ENCODE data around the gene TMIGD1. TPM values are rescaled to one million over a fixed set of nuclear protein-coding genes. Genes with fewer than 3 reads are reported as not detected.

TMIGD1 gene
- total and polyA plus RNA-seq, 2 of the 13 experiments (the other 11 are each of a cell fraction or from before 2014, with no cell fraction given) = not detected

DNA sequence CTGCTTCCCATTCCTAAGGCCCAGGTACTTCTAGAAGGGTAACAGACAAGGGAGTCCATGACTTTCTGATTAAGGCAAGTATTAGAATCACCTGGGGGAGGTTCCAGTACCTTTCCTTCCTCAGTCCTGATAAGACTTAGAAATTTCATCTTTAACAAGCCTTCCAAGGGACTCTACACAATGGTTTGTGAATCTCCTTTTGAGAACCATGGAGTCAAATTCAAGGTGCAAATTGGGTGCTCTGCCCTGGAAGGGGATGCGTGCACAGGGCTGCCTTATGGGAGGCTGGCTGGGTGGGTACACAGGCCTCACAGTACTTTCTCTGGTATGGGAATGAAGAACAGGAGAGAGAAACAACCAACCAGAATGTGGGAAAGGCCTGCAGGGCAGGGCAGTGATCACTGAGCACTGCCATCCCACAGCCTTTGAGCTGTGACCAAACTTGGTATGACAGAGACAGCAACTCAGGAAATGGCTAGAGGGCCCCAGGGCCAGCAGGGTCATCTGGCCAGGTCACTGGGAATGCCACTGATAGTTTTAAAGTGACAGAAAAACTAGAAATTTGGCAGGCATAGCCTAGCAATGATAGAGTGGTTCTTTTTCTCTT lies 3.6 kb upstream of the TMIGD1 start (continued):
- TF ChIP-seq, protein P1, sequence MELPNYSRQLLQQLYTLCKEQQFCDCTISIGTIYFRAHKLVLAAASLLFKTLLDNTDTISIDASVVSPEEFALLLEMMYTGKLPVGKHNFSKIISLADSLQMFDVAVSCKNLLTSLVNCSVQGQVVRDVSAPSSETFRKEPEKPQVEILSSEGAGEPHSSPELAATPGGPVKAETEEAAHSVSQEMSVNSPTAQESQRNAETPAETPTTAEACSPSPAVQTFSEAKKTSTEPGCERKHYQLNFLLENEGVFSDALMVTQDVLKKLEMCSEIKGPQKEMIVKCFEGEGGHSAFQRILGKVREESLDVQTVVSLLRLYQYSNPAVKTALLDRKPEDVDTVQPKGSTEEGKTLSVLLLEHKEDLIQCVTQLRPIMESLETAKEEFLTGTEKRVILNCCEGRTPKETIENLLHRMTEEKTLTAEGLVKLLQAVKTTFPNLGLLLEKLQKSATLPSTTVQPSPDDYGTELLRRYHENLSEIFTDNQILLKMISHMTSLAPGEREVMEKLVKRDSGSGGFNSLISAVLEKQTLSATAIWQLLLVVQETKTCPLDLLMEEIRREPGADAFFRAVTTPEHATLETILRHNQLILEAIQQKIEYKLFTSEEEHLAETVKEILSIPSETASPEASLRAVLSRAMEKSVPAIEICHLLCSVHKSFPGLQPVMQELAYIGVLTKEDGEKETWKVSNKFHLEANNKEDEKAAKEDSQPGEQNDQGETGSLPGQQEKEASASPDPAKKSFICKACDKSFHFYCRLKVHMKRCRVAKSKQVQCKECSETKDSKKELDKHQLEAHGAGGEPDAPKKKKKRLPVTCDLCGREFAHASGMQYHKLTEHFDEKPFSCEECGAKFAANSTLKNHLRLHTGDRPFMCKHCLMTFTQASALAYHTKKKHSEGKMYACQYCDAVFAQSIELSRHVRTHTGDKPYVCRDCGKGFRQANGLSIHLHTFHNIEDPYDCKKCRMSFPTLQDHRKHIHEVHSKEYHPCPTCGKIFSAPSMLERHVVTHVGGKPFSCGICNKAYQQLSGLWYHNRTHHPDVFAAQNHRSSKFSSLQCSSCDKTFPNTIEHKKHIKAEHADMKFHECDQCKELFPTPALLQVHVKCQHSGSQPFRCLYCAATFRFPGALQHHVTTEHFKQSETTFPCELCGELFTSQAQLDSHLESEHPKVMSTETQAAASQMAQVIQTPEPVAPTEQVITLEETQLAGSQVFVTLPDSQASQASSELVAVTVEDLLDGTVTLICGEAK (IDR thresholded peaks at IDR 0.05) = no peak
- TF ChIP-seq, protein P1 (CRISPR knock-in tag; IDR thresholded peaks at IDR 0.05) = no peak; the same call in 1 of the 2 replicates
- TF ChIP-seq ZNF326 (CRISPR knock-in tag; IDR thresholded peaks at IDR 0.05; ENCODE audit: borderline replicate concordance) (no peak), ZNF607 (CRISPR knock-in tag; IDR thresholded peaks at IDR 0.05; ENCODE audit: borderline replicate concordance) (peak; percentile 60; the same call in 1 of the 2 replicates), ZEB1 (IDR thresholded peaks at IDR 0.05; ENCODE audit: insufficient replicate concordance, low read depth) (no peak), ZNF879 (CRISPR knock-in tag; IDR thresholded peaks at IDR 0.05) (no peak), ZSCAN31 (CRISPR knock-in tag; IDR thresholded peaks at IDR 0.05; ENCODE audit: low read depth) (no peak), ZNF510 (CRISPR knock-in tag; IDR thresholded peaks at IDR 0.05; ENCODE audit: low read depth) (0 out of 2 replicates have a peak, but pooled peaks have one; percentile 39), SOX5 (CRISPR knock-in tag; IDR thresholded peaks at IDR 0.05; ENCODE audit: borderline replicate concordance) (peak; percentile 69), KDM5A (IDR thresholded peaks at IDR 0.05; ENCODE audit: borderline replicate concordance, low read length) (no peak), RFX3 (CRISPR knock-in tag; IDR thresholded peaks at IDR 0.05) (no peak), HDAC6 (IDR thresholded peaks at IDR 0.05; ENCODE audit: low read depth, low read length) (no peak), ZNF20 (CRISPR knock-in tag; IDR thresholded peaks at IDR 0.05) (no peak), YEATS2 (CRISPR knock-in tag; IDR thresholded peaks at IDR 0.05; ENCODE audit: borderline replicate concordance) (no peak; the same call in 1 of the 2 replicates), MTA3 (CRISPR knock-in tag; IDR thresholded peaks at IDR 0.05) (no peak), BCLAF1 (IDR thresholded peaks at IDR 0.05) (no peak), NAIF1 (CRISPR knock-in tag; IDR thresholded peaks at IDR 0.05; ENCODE audit: borderline replicate concordance) (no peak), JUNB (CRISPR knock-in tag; IDR thresholded peaks at IDR 0.05; ENCODE audit: borderline replicate concordance) (no peak), JUN (CRISPR knock-in tag; IDR thresholded peaks at IDR 0.05) (no peak; the same call in 1 of the 2 replicates), SIN3A (IDR thresholded peaks at IDR 0.05; ENCODE audit: borderline replicate concordance, low read depth, low read length) (0 out of 2 replicates have a peak, but pooled peaks have one; percentile 60)
